Activated naive CD8-positive, alpha-beta T cell treated with anti-CD3 and anti-CD28 coated beads for 36 hours (primary cell): ENCODE measurements around the gene EML6. TPM values are rescaled to one million over a fixed set of nuclear protein-coding genes. Genes with fewer than 3 reads are reported as not detected.

Experiments used
- DNase-seq: peaks from one replicate; pipeline ENCODE4 v3.0.0; 2021
- H3K27ac Mint-ChIP-seq: one replicate; pipeline ENCODE4 v1.8.0; 2022; ENCODE audit warnings: mild to moderate bottlenecking, moderate library complexity, mixed read lengths
- H3K27me3 Mint-ChIP-seq: one replicate; pipeline ENCODE4 v1.8.0; 2022; ENCODE audit warnings: mild to moderate bottlenecking, mixed read lengths
- H3K36me3 Mint-ChIP-seq: one replicate; pipeline ENCODE4 v1.8.0; 2021; ENCODE audit warnings: mild to moderate bottlenecking, mixed read lengths
- H3K4me1 Mint-ChIP-seq: one replicate; pipeline ENCODE4 v1.8.0; 2021; ENCODE audit warnings: mixed read lengths
- H3K4me3 Mint-ChIP-seq: one replicate; pipeline ENCODE4 v1.8.0; 2022; ENCODE audit warnings: mild to moderate bottlenecking, moderate library complexity, mixed read lengths
- H3K9me3 Mint-ChIP-seq: one replicate; pipeline ENCODE4 v1.8.0; 2022; ENCODE audit warnings: mixed read lengths
- total RNA-seq, 2 experiments: library from RNA; stranded (reverse); gene quantifications; one replicate each; pipeline ENCODE4 v1.2.3, GENCODE V29; 2021

Gene EML6
- total RNA-seq, 2 experiments from 2014 or later = 0.54 to 1.3 TPM

DNA sequence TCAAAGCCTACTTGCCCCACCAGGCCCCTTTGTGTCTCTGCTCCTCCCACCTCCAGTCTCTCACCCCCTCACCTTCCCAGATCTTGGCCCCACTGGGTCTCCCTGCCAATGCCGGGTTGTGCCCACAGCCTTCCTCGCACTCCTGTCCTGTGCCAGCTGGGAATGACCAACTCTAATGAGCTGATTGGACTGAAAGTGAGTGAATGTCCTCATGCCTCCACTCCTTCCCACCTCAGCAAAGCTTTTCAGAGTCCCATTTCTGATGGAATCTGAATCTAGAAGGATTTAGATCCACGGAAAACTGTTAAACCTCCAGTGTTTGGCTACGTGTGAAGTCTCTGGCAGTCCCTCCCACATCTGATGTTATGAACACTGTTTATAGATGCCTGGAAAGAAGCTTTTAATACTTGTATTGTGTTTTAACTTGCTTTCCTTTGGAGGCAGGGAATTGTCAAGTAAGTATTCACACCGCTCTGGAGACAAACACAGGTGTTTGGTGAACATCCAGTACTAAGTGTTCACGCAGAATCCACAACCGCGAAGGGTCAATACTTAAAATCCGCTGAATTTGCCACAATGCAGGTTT lies 222.9 kb downstream of the EML6 start:
- H3K27ac Mint-ChIP-seq = no peak overlapping the region
- no peaks in the 10 kb centered on the region for H3K9me3 Mint-ChIP-seq
- H3K4me3 Mint-ChIP-seq = no peak overlapping the region
- H3K4me1 Mint-ChIP-seq = peaks cover 3% of the 10 kb centered on the region
- H3K27me3 Mint-ChIP-seq = no peaks in the 10 kb centered on the region
- H3K36me3 Mint-ChIP-seq = no peaks in the 10 kb centered on the region
- DNase-seq = no peak

DNA sequence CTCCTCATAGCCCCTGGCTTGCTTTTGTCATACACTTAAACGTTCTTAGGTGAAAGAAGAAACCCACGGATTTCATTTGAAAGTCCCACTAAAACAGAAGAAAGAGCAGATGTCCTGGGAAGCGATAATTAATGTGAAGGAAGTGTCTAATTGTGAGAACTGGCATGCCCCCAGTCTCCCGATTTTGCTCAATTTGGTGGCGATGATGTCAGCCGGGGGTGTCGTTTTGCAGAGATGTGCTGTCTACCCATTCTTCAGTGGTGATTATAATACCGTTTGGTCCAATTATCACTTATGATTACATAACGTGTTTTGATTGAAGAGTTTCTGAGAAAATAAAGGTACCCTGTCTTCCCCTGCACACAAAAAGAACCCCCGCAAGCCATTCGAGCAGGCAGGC lies 223.7 kb downstream of the EML6 start:
- H3K9me3 Mint-ChIP-seq = no peaks in the 10 kb centered on the region
- no peak overlapping the region for H3K27ac Mint-ChIP-seq
- peaks cover 3% of the 10 kb centered on the region for H3K4me1 Mint-ChIP-seq
- H3K27me3 Mint-ChIP-seq = no peaks in the 10 kb centered on the region
- no peak overlapping the region for H3K4me3 Mint-ChIP-seq
- H3K36me3 Mint-ChIP-seq = no peaks in the 10 kb centered on the region
- no peak for DNase-seq

DNA sequence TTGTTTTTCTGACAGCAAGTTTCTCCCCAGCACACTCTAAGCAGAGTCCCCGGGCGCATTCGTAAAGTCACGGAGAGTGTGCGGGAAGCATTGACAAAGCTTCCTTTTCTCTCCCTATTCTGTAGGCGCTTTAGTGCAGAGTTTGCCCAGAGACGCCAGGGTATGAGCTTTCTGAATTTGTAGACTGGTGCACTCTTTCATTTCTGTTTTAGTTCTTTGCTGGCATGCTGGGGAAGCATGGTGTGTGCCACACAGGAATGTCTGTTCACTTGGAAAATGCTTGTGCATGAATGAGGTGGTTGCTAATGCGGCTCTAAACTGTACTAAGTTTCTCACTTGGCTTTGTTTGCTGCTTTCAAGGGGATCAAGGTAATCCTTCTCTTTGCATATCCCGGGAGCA lies 224.2 kb downstream of the EML6 start:
- H3K36me3 Mint-ChIP-seq = no peaks in the 10 kb centered on the region
- H3K9me3 Mint-ChIP-seq = no peaks in the 10 kb centered on the region
- no peak overlapping the region for H3K27ac Mint-ChIP-seq
- no peak for DNase-seq
- peaks cover 3% of the 10 kb centered on the region for H3K4me1 Mint-ChIP-seq
- H3K27me3 Mint-ChIP-seq = no peaks in the 10 kb centered on the region
- no peak overlapping the region for H3K4me3 Mint-ChIP-seq

- no peaks in the 10 kb centered on the region for H3K9me3 Mint-ChIP-seq
- no peaks in the 10 kb centered on the region for H3K36me3 Mint-ChIP-seq
- peaks cover 3% of the 10 kb centered on the region for H3K4me1 Mint-ChIP-seq
- no peaks in the 10 kb centered on the region for H3K27me3 Mint-ChIP-seq
- no peak overlapping the region for H3K27ac Mint-ChIP-seq
- DNase-seq = no peak
- no peak overlapping the region for H3K4me3 Mint-ChIP-seq
Measured at GRCh38 chr2:54948120-54948519, 224.7 kb downstream of the EML6 start.

DNA sequence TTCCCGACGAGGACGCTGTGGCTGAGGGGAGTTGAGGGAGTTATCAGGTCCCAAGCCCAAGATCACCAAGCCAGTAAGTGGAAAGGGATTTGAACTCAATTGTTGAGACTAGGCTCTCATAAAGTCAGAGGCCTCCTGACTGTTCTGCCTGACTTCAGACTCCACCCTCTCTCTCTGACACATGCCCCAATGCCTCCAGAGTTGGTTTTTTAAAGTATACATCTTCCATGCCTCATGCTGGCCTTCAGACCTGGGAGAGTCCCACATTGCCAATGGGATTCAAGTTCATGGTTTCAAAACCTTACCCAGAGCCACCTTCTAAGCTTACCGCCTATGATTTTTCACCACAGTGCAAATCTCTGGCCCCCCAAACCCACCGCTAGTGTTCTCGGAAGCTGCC lies 226.0 kb downstream of the EML6 start:
- Mint-ChIP-seq H3K27ac (no peak overlapping the region), H3K27me3 (no peaks in the 10 kb centered on the region), H3K9me3 (no peaks in the 10 kb centered on the region), H3K4me3 (no peak overlapping the region), H3K4me1 (peaks cover 3% of the 10 kb centered on the region), H3K36me3 (no peaks in the 10 kb centered on the region)
- no peak for DNase-seq

DNA sequence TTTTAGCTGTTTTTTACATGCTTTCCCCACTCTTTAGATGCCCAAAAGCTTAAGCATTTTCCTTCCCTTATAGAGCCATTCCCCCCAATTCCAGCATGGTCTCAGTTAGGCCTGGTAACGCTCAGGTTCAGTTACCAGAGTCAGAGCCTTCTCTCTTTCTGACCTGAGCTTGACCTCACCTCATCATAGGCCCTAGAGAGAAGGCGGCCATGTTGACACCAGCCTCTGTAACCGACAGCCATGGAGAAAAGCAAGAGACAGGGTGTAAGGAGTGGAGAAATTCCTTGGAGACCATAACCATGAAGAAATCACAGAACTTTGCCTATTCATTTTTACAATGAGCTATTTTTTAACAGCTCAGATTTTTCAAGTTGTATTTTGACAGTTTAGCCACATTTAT lies 227.3 kb downstream of the EML6 start:
- H3K36me3 Mint-ChIP-seq = no peaks in the 10 kb centered on the region
- H3K27me3 Mint-ChIP-seq = no peaks in the 10 kb centered on the region
- no peak for DNase-seq
- H3K9me3 Mint-ChIP-seq = no peaks in the 10 kb centered on the region
- H3K27ac Mint-ChIP-seq = no peak overlapping the region
- no peaks in the 10 kb centered on the region for H3K4me1 Mint-ChIP-seq
- H3K4me3 Mint-ChIP-seq = no peak overlapping the region

DNA sequence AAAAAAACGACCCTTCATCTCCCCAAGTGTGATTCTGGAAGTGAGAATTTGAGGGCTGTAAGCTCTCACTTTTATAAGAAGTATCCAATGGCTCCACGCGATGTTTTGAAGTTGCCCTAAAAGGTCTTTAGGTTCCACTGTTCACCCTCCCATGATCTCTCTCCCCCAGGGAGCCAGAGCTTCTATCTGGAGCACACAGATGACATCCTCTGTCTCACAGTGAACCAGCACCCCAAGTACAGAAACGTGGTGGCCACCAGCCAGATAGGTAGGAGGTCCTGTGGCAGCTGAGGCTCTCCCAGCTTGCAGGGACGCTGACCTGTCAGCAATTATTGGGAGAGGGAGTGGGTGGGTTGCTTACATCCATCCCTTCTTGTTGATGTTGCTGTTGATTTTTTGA lies 229.0 kb downstream of the EML6 start:
- H3K9me3 Mint-ChIP-seq = no peaks in the 10 kb centered on the region
- no peaks in the 10 kb centered on the region for H3K36me3 Mint-ChIP-seq
- H3K27ac Mint-ChIP-seq = no peak overlapping the region
- no peak overlapping the region for H3K4me3 Mint-ChIP-seq
- DNase-seq = no peak
- H3K27me3 Mint-ChIP-seq = no peaks in the 10 kb centered on the region
- H3K4me1 Mint-ChIP-seq = no peaks in the 10 kb centered on the region

- H3K27ac Mint-ChIP-seq = no peak overlapping the region
- no peaks in the 10 kb centered on the region for H3K36me3 Mint-ChIP-seq
- no peaks in the 10 kb centered on the region for H3K9me3 Mint-ChIP-seq
- H3K27me3 Mint-ChIP-seq = no peaks in the 10 kb centered on the region
- no peaks in the 10 kb centered on the region for H3K4me1 Mint-ChIP-seq
- H3K4me3 Mint-ChIP-seq = no peak overlapping the region
- DNase-seq = no peak
Measured at GRCh38 chr2:54952978-54953456, 229.6 kb downstream of the EML6 start.

DNA sequence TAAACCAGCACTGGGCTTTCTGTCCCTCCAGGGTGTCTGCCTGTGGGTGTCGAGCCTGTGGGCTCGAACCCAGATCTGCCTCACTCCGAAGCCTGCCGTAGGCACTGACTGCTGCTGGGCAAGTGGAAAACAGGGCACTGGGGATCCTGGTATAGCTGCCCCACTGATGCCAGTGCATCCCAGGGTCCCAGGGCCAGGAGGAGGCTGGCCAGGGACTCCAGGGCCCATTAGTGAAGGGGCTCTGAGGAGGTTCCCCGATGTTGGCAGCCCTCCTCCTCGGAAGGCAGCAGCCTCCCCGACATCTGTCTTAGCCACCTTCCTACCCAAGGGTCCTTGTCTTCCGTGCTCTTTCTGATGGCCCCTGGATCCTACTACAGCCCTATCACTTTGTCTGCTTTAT lies 230.7 kb downstream of the EML6 start:
- no peak overlapping the region for H3K4me3 Mint-ChIP-seq
- H3K9me3 Mint-ChIP-seq = no peaks in the 10 kb centered on the region
- H3K4me1 Mint-ChIP-seq = no peaks in the 10 kb centered on the region
- no peak overlapping the region for H3K27ac Mint-ChIP-seq
- DNase-seq = no peak
- no peaks in the 10 kb centered on the region for H3K27me3 Mint-ChIP-seq
- H3K36me3 Mint-ChIP-seq = no peaks in the 10 kb centered on the region

DNA sequence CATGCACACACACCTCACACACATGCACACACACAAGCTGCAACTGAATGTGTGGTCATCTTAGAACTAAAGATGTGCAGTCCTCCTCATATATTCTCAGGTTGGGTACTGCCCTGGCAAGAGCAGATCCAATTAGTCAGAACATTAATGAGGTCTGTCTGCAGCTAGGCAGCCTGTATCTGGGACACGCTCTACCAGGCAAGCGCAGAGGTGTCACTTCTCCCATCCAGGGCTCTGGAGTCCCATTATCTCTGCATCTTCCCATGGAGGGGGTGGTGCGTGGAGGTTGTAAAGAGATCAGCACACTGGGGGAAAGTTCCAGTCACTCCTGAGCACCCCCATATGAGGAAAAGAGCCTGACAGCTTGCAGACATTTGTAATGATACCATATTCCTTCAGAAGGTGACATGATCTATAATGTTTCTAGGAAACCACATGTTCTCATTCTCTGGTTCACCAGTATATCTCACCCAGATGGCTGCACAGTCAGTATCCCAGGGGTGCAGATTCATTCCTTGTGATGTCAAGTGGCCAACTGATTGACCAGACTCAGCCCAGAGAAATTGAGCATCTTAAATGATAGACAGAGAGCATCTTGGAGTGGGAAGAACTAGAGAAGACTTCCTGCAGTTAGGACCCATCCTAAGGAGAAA lies 231.4 kb downstream of the EML6 start:
- H3K27ac Mint-ChIP-seq = no peak overlapping the region
- no peak overlapping the region for H3K4me3 Mint-ChIP-seq
- no peaks in the 10 kb centered on the region for H3K9me3 Mint-ChIP-seq
- no peaks in the 10 kb centered on the region for H3K36me3 Mint-ChIP-seq
- H3K27me3 Mint-ChIP-seq = no peaks in the 10 kb centered on the region
- no peaks in the 10 kb centered on the region for H3K4me1 Mint-ChIP-seq
- no peak for DNase-seq

DNA sequence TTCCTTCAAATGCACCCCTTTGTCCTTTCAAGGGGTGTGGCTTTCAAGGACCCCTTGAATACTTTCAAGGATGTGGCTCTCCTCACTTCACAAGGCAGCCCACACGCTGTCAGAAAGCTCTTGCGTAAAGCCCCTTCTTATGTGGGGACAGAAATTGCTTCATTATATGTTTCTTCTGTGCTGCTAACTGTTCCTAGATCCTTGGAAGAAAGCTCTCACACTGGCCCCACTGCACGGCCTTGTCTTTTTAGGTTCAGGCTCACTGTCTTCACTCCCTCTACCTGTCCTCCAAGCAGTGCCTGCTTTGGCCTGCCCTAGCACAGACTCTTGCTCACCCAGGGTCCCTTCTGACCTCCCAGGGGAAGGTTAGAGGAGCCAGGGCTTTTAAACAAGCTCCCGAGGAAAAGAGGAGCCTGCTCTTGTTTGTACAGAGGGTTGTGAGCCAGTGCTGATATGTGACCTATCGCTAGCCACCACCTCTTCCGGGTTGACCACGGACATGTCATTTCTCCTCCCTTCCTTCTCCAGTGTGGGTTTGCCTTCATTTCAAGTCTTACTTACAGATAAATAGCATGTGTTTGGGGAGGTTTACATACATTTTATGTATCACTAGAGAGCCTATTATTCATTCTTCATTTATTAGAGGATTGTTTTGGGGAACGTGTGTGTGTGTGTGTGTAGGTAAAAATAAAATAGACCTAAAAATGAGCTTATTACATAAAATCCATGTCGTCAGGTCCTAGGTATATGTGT lies 232.1 kb downstream of the EML6 start:
- Mint-ChIP-seq H3K4me1 (no peaks in the 10 kb centered on the region), H3K9me3 (no peaks in the 10 kb centered on the region), H3K27me3 (no peaks in the 10 kb centered on the region), H3K27ac (no peak overlapping the region), H3K4me3 (no peak overlapping the region), H3K36me3 (no peaks in the 10 kb centered on the region)
- DNase-seq = no peak

DNA sequence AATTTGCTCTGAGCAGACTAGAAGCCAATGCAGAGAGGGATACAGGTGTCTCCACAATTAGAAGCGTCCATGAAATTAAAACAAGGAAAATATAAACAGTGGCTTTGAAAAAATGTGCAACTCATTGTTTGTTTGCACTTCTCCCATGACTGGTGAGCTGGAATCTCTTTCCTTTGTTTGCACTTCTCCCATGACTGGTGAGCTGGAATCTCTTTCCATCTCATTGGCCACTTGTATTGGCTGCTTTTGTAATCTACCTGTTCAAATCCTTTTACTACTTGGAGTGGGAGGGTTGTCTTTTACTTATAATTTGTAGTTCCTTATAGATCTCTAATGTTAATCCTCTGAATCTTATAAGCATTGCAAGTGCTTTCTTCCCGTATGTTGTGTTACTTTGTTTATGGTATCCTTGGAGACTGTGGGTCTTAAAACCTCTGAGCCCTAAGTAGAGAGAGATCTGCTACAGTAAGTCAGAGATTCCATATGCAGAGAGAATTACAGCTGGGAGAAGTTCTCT lies 232.7 kb downstream of the EML6 start:
- no peaks in the 10 kb centered on the region for H3K4me1 Mint-ChIP-seq
- H3K27me3 Mint-ChIP-seq = no peaks in the 10 kb centered on the region
- DNase-seq = no peak
- H3K9me3 Mint-ChIP-seq = no peaks in the 10 kb centered on the region
- H3K27ac Mint-ChIP-seq = no peak overlapping the region
- H3K4me3 Mint-ChIP-seq = no peak overlapping the region
- H3K36me3 Mint-ChIP-seq = peaks cover 1% of the 10 kb centered on the region

GRCh38 chr2:54957321-54957999 lies 234.0 kb downstream of the EML6 start:
- Mint-ChIP-seq H3K36me3 (peaks cover 1% of the 10 kb centered on the region), H3K27me3 (no peaks in the 10 kb centered on the region), H3K9me3 (no peaks in the 10 kb centered on the region), H3K27ac (no peak overlapping the region), H3K4me1 (no peaks in the 10 kb centered on the region), H3K4me3 (no peak overlapping the region)
- DNase-seq = no peak

DNA sequence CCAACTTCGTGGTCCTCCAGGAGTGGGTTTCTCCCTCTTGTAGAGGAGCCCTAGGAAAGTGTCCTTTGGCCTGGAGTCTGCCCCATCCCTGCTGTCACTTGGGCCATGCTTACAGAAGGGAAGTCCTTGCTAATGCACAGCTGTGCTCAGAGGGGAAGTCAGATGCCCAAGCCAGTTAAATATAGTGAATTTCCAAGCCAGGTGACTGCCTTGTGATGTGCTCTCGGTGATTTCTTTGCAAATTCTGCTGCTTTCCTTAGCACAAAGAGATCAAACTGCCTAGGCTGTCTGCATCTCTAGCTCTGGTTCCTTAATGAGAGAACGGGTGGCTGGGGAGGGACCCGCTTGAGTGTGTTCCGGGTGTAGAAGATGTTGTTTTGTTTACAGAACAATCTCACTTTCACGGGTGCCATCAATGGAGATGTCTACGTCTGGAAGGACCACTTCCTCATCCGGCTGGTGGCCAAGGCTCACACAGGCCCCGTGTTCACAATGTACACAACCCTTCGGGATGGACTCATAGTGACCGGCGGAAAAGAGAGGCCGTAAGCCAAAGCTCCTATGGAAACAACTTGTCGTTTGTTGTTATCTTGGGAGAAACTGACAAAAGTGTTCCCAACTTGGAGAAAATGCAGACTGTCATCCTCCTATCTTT lies 235.4 kb downstream of the EML6 start:
- Mint-ChIP-seq H3K4me1 (no peaks in the 10 kb centered on the region), H3K36me3 (peaks cover 1% of the 10 kb centered on the region), H3K27me3 (no peaks in the 10 kb centered on the region), H3K4me3 (no peak overlapping the region), H3K27ac (no peak overlapping the region), H3K9me3 (no peaks in the 10 kb centered on the region)
- DNase-seq = no peak

- no peak overlapping the region for H3K4me3 Mint-ChIP-seq
- H3K4me1 Mint-ChIP-seq = peaks cover 3% of the 10 kb centered on the region
- DNase-seq = no peak
- no peak overlapping the region for H3K27ac Mint-ChIP-seq
- H3K9me3 Mint-ChIP-seq = no peaks in the 10 kb centered on the region
- no peaks in the 10 kb centered on the region for H3K27me3 Mint-ChIP-seq
- H3K36me3 Mint-ChIP-seq = peaks cover 4% of the 10 kb centered on the region
Measured at GRCh38 chr2:54960164-54960563, 236.7 kb downstream of the EML6 start.
